ENCODE results near the gene STRN.
A peak's percentile ranks its signal among the peaks of the same experiment; 100 is the strongest.
"Not testable (repeated sequence)": the region's sequence is repeated elsewhere in the genome, so short reads cannot be mapped to it uniquely, and the experiment has no call there.

STRN gene

DNA sequence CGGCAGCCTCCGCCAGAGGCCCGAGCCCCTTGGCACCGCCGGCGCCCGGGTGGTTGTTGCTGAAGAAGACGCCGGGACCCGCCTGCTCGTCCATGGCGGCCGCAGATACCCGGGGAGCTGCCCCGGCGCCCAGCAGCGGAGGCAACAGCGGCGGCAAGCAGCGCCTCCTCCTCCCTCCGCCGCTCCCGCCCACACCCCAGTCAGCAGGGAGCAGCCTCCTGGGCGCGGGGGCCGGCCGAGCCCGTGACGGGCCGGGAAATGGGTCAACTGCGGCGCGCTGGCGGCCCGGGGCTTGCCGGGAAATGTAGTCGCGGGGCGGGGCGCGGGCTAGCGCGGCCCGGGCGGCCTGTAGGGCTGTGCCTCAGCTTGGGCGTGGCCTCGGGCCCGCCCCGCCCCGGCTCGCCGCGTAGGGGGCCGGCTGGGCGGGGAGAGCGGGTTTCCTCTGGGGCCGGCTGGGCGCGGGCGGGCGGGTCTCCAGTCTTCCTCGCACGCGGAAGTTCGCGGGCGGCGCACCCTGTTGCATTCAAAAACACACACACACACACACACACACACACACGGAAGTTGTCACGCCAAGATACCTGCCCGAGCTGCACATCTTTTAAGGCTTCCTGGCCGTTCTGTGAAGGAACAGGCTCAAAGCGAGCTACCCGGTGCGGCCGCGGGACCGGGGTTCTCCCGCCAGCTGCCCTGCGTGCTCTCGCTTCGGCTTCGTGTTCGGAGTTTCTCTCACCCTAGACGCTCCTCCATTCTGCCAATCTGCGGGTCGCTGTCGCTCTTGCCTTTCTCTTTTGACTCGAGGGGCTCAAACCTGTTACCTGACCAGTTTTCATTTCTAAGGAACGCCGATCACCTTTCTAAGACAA is at the start of gene STRN:
TSS of gene STRN (minus strand) at position 167 of the 866 bp plus-strand sequence. CDS start at position 94, 73 bp downstream.
- DNase-seq: peak; percentile 91

DNA sequence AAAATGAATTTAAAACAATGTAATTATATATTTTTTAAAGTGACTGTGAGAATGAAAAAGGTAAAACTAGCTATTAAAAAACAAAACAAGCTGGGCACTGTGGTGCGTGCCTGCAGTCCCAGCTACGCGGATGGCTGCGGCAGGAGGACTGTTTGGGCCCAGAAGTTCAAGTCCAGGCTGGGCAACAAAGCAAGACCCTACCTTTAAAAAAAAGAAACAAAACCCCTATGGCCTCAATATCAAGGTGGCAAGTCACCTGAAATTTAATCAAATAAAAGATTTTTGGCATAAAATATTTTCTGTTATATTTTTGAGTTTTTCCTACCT is 46.9 kb upstream of the STRN start:
- DNase-seq: no peak

- DNase-seq: no peak
These were observed 44.8 kb upstream of the STRN start for GRCh38 chr2:37011130-37011529.

- peak; percentile 10 for DNase-seq
These were observed 39.0 kb upstream of the STRN start for GRCh38 chr2:37005118-37005868.

DNA sequence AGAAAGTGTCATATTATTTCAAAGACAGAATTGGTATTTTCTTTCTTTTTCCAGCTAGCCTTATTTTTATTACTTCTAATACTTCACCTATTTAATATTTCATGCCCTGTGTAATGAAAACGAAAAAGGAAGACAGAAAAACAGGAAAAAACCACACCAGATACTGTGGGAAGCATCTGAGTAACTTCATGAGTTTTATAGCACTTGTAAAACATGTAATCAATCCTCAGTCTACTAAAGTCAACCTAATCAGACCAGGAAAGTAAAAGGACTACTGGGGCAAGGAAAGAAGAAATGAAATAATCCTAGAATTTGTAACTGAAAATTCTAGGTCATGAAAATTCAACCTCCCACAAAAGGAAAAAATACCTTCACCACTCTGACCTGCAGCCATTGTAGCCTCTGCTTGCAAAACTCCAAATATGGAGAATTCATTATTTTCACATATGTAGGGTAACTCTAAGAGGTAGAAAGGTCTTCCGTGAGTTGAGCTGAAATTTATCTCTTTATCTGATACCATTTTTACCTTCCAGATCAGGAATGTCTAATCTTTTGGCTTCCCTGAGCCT is 34.7 kb upstream of the STRN start:
- DNase-seq: no peak

DNA sequence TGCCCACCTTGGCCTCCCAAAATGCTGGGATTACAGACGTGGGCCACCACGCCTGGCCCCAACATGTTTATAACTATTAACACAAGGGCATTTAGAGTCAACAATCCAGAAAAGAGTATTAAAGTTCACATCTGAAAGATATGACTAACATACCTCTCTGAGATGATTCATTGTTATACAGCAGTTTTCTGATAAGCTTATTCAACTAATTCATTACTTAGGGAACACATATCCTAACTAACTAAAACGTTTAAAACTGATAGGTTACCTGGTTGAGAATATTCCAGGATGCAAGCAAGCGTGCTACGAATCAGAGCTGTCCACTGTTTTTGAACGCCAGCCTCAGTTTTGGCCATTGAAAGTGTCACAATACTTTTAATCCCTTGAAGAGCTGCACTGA is 34.0 kb upstream of the STRN start:
- DNase-seq: no peak

DNA sequence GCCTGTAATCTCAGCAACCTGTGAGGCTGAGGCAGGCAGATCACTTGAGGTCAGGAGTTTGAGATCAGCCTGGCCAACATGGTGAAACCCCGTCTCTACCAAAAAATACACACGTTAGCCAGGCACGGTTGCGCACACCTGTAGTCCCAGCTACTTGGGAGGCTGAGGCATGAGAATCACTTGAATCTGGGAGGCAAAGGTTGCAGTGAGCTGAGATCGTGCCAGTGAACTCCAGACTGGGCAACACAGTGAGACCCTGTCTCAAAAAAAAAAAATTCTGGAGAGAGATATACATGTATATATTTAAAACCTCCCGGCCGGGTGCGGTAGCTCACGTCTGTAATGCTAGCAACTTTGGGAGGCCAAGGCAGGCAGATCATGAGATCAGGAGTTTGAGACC is 33.1 kb upstream of the STRN start:
- not testable (repeated sequence) for DNase-seq

- no peak for DNase-seq
These were observed 27.7 kb upstream of the STRN start for GRCh38 chr2:36993841-36994620.

DNA sequence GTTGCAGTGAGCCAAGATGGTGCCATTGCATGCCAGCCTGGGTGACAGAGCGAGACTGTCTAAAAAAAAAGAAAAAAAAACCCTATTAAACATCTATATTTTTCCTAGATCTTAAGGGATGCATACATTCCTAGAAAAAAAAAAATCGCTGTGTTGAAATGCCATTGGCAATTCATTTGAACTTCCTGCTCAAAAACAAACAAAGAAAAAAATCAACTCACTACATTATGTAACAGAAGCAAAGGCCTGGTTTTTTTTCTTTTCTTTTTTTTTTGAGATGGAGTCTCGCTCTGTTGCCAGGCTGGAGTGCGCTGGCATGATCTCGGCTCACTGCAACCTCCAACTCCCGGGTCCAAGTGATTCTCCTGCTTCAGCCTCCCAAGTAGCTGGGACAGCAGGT is 21.7 kb upstream of the STRN start:
- no peak for DNase-seq

- DNase-seq: no peak
These were observed 16.1 kb upstream of the STRN start for GRCh38 chr2:36982467-36982866.

- no peak for DNase-seq
These were observed 15.6 kb upstream of the STRN start for GRCh38 chr2:36981911-36982310.

DNA sequence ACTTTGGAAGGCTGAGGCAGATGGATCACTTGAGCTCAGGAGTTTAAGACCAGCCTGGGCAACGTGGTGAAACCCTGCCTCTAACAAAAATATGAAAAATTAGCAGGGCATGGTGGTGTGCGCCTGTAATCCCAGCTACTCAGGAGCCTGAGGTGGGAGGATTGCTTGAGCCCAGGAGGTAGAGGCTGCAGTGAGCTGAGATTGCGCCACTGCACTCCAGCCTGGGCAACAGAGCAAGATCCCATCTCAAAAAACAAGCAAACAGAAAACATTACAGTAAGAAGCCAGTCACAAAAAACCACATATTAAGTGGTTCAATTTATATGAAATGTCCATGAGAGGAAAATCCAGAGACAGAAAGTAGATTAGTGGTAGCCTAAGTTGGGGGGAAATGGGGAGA is 12.7 kb upstream of the STRN start:
- DNase-seq: not testable (repeated sequence)

DNA sequence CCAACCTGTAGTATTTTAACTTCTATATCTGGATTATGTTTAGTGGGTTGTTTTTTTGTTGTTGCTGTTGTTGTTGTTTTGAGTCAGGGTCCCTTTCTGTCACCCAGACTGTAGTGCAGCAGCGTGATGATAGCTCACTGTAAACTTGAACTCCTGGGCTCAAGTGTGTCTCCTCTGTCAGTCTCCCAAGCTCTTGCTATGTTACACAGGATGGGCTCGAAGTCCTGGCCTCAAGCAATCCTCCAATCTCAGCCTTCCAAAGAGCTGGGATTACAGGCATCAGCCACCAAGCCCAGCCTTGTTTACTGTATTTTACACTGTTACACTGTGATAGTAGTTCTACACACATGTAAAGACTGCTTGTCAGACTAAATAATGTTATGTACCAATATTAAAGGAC is 9.7 kb upstream of the STRN start:
- no peak for DNase-seq

- DNase-seq: no peak
These were observed 9.0 kb upstream of the STRN start for GRCh38 chr2:36975306-36975705.

GRCh38 chr2:36973320-36973719 is 7.0 kb upstream of the STRN start:
- DNase-seq: no peak

DNA sequence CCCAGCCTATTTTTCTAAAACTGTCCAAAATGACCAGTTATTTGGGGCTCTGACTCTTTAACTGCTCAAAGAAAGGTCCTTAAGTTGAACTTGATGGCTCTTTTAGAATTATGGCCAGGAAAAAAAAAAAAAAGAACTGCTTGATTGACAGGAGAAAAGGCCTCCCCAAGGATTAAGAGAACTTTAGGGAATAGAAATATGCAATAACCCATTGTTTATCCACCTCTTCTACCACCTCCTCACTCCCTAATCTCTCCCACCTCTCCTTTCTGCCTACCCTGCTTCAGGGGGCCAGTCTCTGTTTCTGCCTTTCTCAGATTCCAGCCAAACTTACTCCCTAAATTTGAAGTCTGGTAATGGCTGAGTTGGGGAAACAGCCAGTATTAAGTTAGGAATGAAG is 5.7 kb upstream of the STRN start:
- DNase-seq: no peak

DNA sequence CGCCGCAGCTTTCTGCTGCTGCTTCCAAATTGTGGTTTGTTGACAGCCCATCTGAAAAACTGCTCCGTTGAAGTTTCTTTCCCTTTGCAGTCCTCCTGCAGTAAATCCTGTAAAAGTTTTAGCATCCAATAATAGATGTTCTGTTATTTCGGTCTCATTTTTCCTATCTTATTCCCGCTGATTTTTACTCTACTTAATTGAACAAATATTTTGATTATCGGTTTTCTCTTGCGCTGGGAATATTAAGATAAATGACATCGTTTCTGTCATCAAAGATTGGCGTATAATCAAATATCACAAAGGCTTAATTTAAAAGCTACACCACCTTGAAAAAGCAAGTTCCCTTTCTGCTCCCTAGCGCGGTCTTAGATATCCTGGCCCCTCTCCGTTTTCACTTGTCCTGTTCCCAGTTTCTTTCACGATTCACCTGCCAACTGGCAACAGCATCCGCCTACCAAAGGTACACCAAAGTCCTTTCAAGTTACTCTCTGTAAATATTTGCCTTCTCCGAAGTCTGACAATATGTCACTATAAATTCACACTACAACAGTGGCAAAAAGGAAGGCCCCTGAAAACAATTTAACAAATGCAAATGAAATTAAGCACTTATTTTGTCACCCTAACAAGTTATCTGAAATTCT is 1.0 kb upstream of the STRN start:
- no peak for DNase-seq

GRCh38 chr2:36965751-36966369 is 476 bp downstream of the STRN start:
- DNase-seq: peak; percentile 40

GRCh38 chr2:36965206-36965605 is 1.1 kb downstream of the STRN start:
- DNase-seq: no peak

- no peak for DNase-seq
These were observed 1.8 kb downstream of the STRN start for GRCh38 chr2:36964496-36965058.

GRCh38 chr2:36963734-36964133 is 2.6 kb downstream of the STRN start:
- DNase-seq: no peak

DNA sequence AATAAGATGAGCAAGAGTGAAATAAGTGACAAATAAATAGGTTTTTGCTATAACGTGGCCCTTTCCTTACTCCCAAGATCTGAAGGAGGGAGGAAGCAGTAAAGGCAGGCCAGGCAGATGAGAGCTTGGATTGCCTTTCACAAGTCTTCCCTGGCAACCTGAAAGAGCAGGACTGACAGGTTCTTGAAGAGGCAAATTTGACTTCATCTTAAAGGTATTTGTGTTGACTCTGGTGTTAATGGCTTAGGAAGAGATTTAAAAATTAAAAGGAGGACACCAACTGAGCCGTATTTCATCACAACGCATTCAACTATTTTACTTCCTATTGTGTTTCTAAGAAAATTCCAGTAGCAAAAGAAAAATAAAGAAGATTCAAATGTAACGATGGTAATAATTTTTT is 3.2 kb downstream of the STRN start:
- DNase-seq: no peak

Data from NCI-H1105 (cell line).